K562 (cell line): ENCODE data around the gene ZNRF3. TPM values are rescaled to one million over a fixed set of nuclear protein-coding genes. Genes with fewer than 3 reads are reported as not detected.

Experiments used
- ATAC-seq: fragments of 200-7000 bp; cut with Tn5 transposase; 3 replicates; pipeline ENCODE4 v1.9.1; 2020; ENCODE audit warnings: moderate library complexity
- BruUV-seq: library from RNA; stranded (reverse); fragments of 400-500 nt; replicated peaks from 2 replicates; lab custom pipeline; 2021; lab: Mats Ljungman, UMichigan
- CTCF ChIA-PET: fragments of 300-600 bp; formaldehyde crosslinking; extraction: SDS; loops from one replicate; lab custom pipeline; 2021; ENCODE audit warnings: low intra/inter-chr PET ratio; lab: Yijun Ruan, JAX
- POLR2A ChIA-PET: fragments of 300-600, 350-650 bp; sonication (Branson Sonifier 250); formaldehyde crosslinking; extraction: SDS; loops from one replicate; lab custom pipeline; 2021; ENCODE audit warnings: antibody characterized with exemption, inconsistent platforms; lab: Yijun Ruan, JAX
- DNase-seq, 4 experiments: peaks; one replicate each; pipeline versions ENCODE4 v3.0.0 to v3.0.0-alpha.2; 2011 to 2018; ENCODE audit warnings: low spot score in 3 of 4, mixed read lengths in 3 of 4; ENCODE audit errors: extremely low read depth in 1 of 4
- FAIRE-seq: peaks from 2 replicates; lab custom pipeline; 2011; peaks lifted over from hg19 to GRCh38; lab: Jason Lieb, UNC
- H2AFZ ChIP-seq: 2 replicates; pipeline ENCODE4 v1.6.0; 2011; ENCODE audit warnings: low read depth, low read length, control low read depth, inconsistent platforms
- H3K27ac ChIP-seq: fragments of 200-600 bp; 3 replicates; pipeline ENCODE4 v1.8.0; 2011; ENCODE audit warnings: low read depth, mild to moderate bottlenecking, control low read depth, inconsistent platforms, low read length, moderate library complexity, mixed read lengths; ENCODE audit errors: extremely low read depth
- H3K27me3 ChIP-seq, 2 experiments: fragments of 300-600 bp in 1 of 2; 2 replicates in 1 of 2; 3 replicates in 1 of 2; pipeline versions ENCODE4 v1.6.0 to v1.8.0; 2011; ENCODE audit warnings: inconsistent platforms in 2 of 2, low read length in 2 of 2, mild to moderate bottlenecking in 1 of 2, mixed read lengths in 1 of 2, moderate library complexity in 1 of 2; ENCODE audit not compliant: control insufficient read depth in 2 of 2, insufficient read depth in 2 of 2
- H3K36me3 ChIP-seq: fragments of 300-600 bp; 3 replicates; pipeline ENCODE4 v1.8.0; 2011; ENCODE audit warnings: mild to moderate bottlenecking, low read length, inconsistent platforms; ENCODE audit not compliant: control insufficient read depth, insufficient read depth
- H3K4me1 ChIP-seq, 2 experiments: fragments of 200-600 bp in 1 of 2; replicated peaks in 1 of 2; 2 replicates in 1 of 2; 3 replicates in 1 of 2; pipeline versions ENCODE4 v1.5.1 to v1.8.0; 2011; ENCODE audit warnings: inconsistent platforms in 2 of 2, low read length in 2 of 2, mild to moderate bottlenecking in 1 of 2, mixed read lengths in 1 of 2, moderate library complexity in 1 of 2; ENCODE audit not compliant: control insufficient read depth in 2 of 2, insufficient read depth in 2 of 2
- H3K4me2 ChIP-seq: 2 replicates; pipeline ENCODE4 v1.6.1; 2011; ENCODE audit warnings: low read length, control low read depth, inconsistent platforms, mixed read lengths; ENCODE audit not compliant: insufficient read depth
- H3K4me3 ChIP-seq: fragments of 200-600 bp; sonication (generic), shearing (Covaris generic); 2 replicates; pipeline ENCODE4 v1.5.1; 2016; ENCODE audit warnings: control low read depth, inconsistent platforms
- H3K79me2 ChIP-seq: fragments of 200-600 bp; 3 replicates; pipeline ENCODE4 v1.8.0; 2011; ENCODE audit warnings: low read length, inconsistent platforms; ENCODE audit not compliant: control insufficient read depth, insufficient read depth
- H3K9ac ChIP-seq, 2 experiments: 2 replicates each; pipeline versions ENCODE4 v1.6.0 to v1.6.1; 2011; ENCODE audit warnings: low read depth in 2 of 2, low read length in 2 of 2, control low read depth in 1 of 2, inconsistent platforms in 1 of 2, mild to moderate bottlenecking in 1 of 2, mixed read lengths in 1 of 2; ENCODE audit not compliant: insufficient read depth in 1 of 2
- H3K9me1 ChIP-seq: one replicate; pipeline ENCODE4 v1.6.0; 2011; ENCODE audit warnings: inconsistent platforms, mild to moderate bottlenecking, low read length, moderate library complexity; ENCODE audit not compliant: control insufficient read depth, insufficient read depth
- H3K9me3 ChIP-seq: replicated peaks from 2 replicates; pipeline ENCODE4 v1.5.1; 2011; ENCODE audit warnings: low read depth, low read length, inconsistent platforms; ENCODE audit not compliant: control insufficient read depth, insufficient read depth
- H4K20me1 ChIP-seq: replicated peaks from 2 replicates; pipeline ENCODE4 v1.6.1; 2011; ENCODE audit warnings: low read length, inconsistent platforms, mixed read lengths; ENCODE audit not compliant: control insufficient read depth, insufficient read depth
- BRF1 ChIP-seq: IDR thresholded peaks from 3 replicates; pipeline ENCODE4 v1.6.1; 2011; ENCODE audit warnings: borderline replicate concordance, mild to moderate bottlenecking; ENCODE audit not compliant: insufficient read length; ENCODE audit errors: extremely low read depth
- FOS ChIP-seq: IDR thresholded peaks from 3 replicates; pipeline ENCODE4 v1.6.1; 2011; ENCODE audit not compliant: insufficient read length; ENCODE audit errors: extremely low read depth
- JUN ChIP-seq, 2 experiments: sonication (generic) in 1 of 2; formaldehyde crosslinking in 1 of 2; IDR thresholded peaks; 2 replicates each; pipeline versions ENCODE4 v1.6.1 to v1.8.0; 2012 to 2022; ENCODE audit warnings: borderline replicate concordance in 2 of 2, mild to moderate bottlenecking in 2 of 2, improper control_type of control experiment in 1 of 2, low read depth in 1 of 2, low read length in 1 of 2, missing genetic modification reagents in 1 of 2
- LARP7 ChIP-seq: fragments of 450-650 bp; IDR thresholded peaks from 2 replicates; pipeline ENCODE4 v1.6.1; 2016
- RCOR1 ChIP-seq, 2 experiments: IDR thresholded peaks; 2 replicates each; pipeline ENCODE4 v1.6.1; 2012; ENCODE audit warnings: low read depth in 2 of 2, low read length in 2 of 2, borderline replicate concordance in 1 of 2, improper control_type of control experiment in 1 of 2
- ZNF184 ChIP-seq: sonication (generic); formaldehyde crosslinking; IDR thresholded peaks from 2 replicates; pipeline ENCODE4 v1.5.0; 2020; ENCODE audit warnings: missing genetic modification reagents
- ZNF212 ChIP-seq: fragments of 450-650 bp; formaldehyde crosslinking; IDR thresholded peaks from 2 replicates; pipeline ENCODE4 v1.4.0; 2020; ENCODE audit warnings: mild to moderate bottlenecking
- ZNF311 ChIP-seq: fragments of 250-450 bp; sonication (Bioruptor Pico); IDR thresholded peaks from 2 replicates; pipeline ENCODE4 v1.4.0; 2020; ENCODE audit warnings: mild to moderate bottlenecking, moderate library complexity
- ZNF436 ChIP-seq: fragments of 250-450, 450-650 bp; sonication (Bioruptor Pico); formaldehyde crosslinking; IDR thresholded peaks from 2 replicates; pipeline ENCODE4 v1.7.0; 2020; ENCODE audit warnings: mild to moderate bottlenecking
- ZNF766 ChIP-seq: fragments of 200-800 bp; sonication (Bioruptor generic); conservative IDR thresholded peaks from 2 replicates; pipeline ENCODE4 v1.6.1; 2016; ENCODE audit warnings: missing genetic modification characterization, missing compliant biosample characterization
- WGBS: fragments of 100-300 bp; shearing (Covaris generic); methylation state at CpG from one replicate; pipeline ENCODE4 v1.1.6; 2016; ENCODE audit warnings: low coverage, mixed read lengths; ENCODE audit not compliant: insufficient coverage; ENCODE audit errors: missing lambda C conversion rate; 5-methylcytosine and 5-hydroxymethylcytosine counted together
- in situ Hi-C: fragments of 300-500 bp; cut with MboI; formaldehyde crosslinking; loops from 4 replicates; pipeline ENCODE4 v1.15.0; 2018; ENCODE audit warnings: inconsistent platforms, mixed read lengths
- intact Hi-C: fragments of 100-400 bp; cut with micrococcal nuclease; formaldehyde crosslinking; loops from 2 replicates; pipeline ENCODE4 v1.14.2; 2022
- polyA plus RNA-seq, 8 experiments: library from polyadenylated mRNA; depleted of rRNA in 4 of 8; stranded (reverse) in 5 of 8; unstranded in 3 of 8; fragments of >200 nt; fragmentation: Nextera tagmentation in 2 of 8; fragmentation: Illumina TruSeq in 1 of 8; extraction: Ambion mirVana in 2 of 8; extraction: Trizol in 1 of 8; gene quantifications; 2 replicates each; pipeline versions ENCODE4 v1.2.1 to v1.2.3, GENCODE V29; 2011 to 2014; ENCODE audit warnings: inconsistent platforms in 1 of 8, missing spikeins in 1 of 8
- total RNA-seq, 7 experiments: library from RNA; depleted of rRNA in 6 of 7; stranded (reverse); fragments of >200 nt in 6 of 7; fragmentation: Illumina TruSeq in 2 of 7; extraction: Trizol in 2 of 7; gene quantifications; 2 replicates each; pipeline versions ENCODE4 v1.2.1 to v1.2.3, GENCODE V29; 2011 to 2021; ENCODE audit warnings: low replicate concordance in 1 of 7

ZNRF3 gene
- total and polyA plus RNA-seq, 9 of the 15 experiments (the other 6 are each of a cell fraction or from before 2014, with no cell fraction given), result 0.41 to 5.9 (median 1.7) TPM

- Histone ChIP-seq H3K9me1 (no peaks in the 10 kb centered on the region), H3K79me2 (no peaks in the 10 kb centered on the region), H3K36me3 (peaks cover 2% of the 10 kb centered on the region; the same call in 1 of the 3 replicates), H3K27ac (no peak overlapping the region; the same call in 2 of the 3 replicates), H2AFZ (no peak overlapping the region), H3K4me3 (no peak overlapping the region), H3K27me3 (no peaks in the 10 kb centered on the region), H4K20me1 (no peaks in the 10 kb centered on the region), H3K9ac (no peak overlapping the region), H3K4me2 (no peak overlapping the region), H3K4me1 (peaks cover 11 to 31% of the 10 kb centered on the region in 2 experiments; a peak in 4 of 5 replicates), H3K9me3 (no peaks in the 10 kb centered on the region)
- BruUV-seq, result no TSS peak
- intact Hi-C loops (no loop called here), in situ Hi-C loops (no loop called here)
- FAIRE-seq, result no peak
- TF ChIP-seq ZNF184 (CRISPR knock-in tag) (no peak), ZNF311 (CRISPR knock-in tag) (no peak), RCOR1 (IDR thresholded peaks at IDR 0.05; ENCODE audit: borderline replicate concordance in 1 of 2, low read depth in 2 of 2, low read length in 2 of 2) (no peak), ZNF212 (CRISPR knock-in tag) (no peak), BRF1 (no peak), JUN (IDR thresholded peaks at IDR 0.05; ENCODE audit: borderline replicate concordance, low read depth, low read length) (no peak), JUN (CRISPR knock-in tag; IDR thresholded peaks at IDR 0.05; ENCODE audit: borderline replicate concordance) (no peak), ZNF766 (CRISPR knock-in tag) (no peak), FOS (no peak), ZNF436 (no peak), LARP7 (no peak)
- ATAC-seq, result no peak
- ChIA-PET POLR2A (interaction anchor here (1.8 kb wide), 1 partner anchor 9 kb away, joined by 5 read pairs; no protein-coding TSS in a partner anchor), CTCF (no interaction called here)
- 100% methylated on average over 2 of the region's 2 CpGs for WGBS
- DNase-seq, result no peak
These were observed 214.9 kb downstream of the ZNRF3 start for GRCh38 chr22:29098296-29098695.
